Endothelial cell of umbilical vein (primary cell): ENCODE data around the gene MROH2A. TPM values are rescaled to one million over a fixed set of nuclear protein-coding genes. Genes with fewer than 3 reads are reported as not detected.

Experiments used
- BruUV-seq: library from RNA; stranded (reverse); fragments of 400-500 nt; replicated peaks from 2 replicates; lab custom pipeline; 2021; lab: Mats Ljungman, UMichigan
- CTCF ChIA-PET: fragments of 300-600, 350-600 bp; sonication (Branson Sonifier 250); formaldehyde crosslinking; loops from one replicate; lab custom pipeline; 2021; ENCODE audit warnings: antibody characterized with exemption, inconsistent platforms; lab: Charles Lee
- POLR2A ChIA-PET: fragments of 300-600, 350-600 bp; sonication (Branson Sonifier 250); formaldehyde crosslinking; loops from one replicate; lab custom pipeline; 2021; ENCODE audit warnings: antibody characterized with exemption, inconsistent platforms; lab: Charles Lee
- DNase-seq: peaks from one replicate; pipeline ENCODE4 v3.0.0-alpha.2; 2011; ENCODE audit warnings: low read depth, low spot score
- FAIRE-seq: peaks from 2 replicates; lab custom pipeline; 2011; peaks lifted over from hg19 to GRCh38; lab: Jason Lieb, UNC
- H2AFZ ChIP-seq: 2 replicates; pipeline ENCODE4 v1.6.0; 2012; ENCODE audit warnings: low read depth, low read length, control low read depth, inconsistent platforms
- H3K27ac ChIP-seq: 2 replicates; pipeline ENCODE4 v1.5.1; 2011; ENCODE audit warnings: low read depth, mild to moderate bottlenecking, control low read depth, low read length, moderate library complexity; ENCODE audit not compliant: insufficient read depth
- H3K27me3 ChIP-seq, 2 experiments: 2 replicates each; pipeline versions ENCODE4 v1.6.0 to v1.6.1; 2011; ENCODE audit warnings: low read length in 2 of 2, mixed read lengths in 1 of 2; ENCODE audit not compliant: control insufficient read depth in 2 of 2, insufficient read depth in 2 of 2
- H3K36me3 ChIP-seq, 2 experiments: 2 replicates in 1 of 2; 3 replicates in 1 of 2; pipeline ENCODE4 v1.5.1; 2011; ENCODE audit warnings: low read length in 2 of 2, mild to moderate bottlenecking in 1 of 2, moderate library complexity in 1 of 2; ENCODE audit not compliant: control insufficient read depth in 2 of 2, insufficient read depth in 2 of 2; ENCODE audit errors: extremely low read depth in 1 of 2
- H3K4me1 ChIP-seq: 3 replicates; pipeline ENCODE4 v1.5.1; 2011; ENCODE audit warnings: mild to moderate bottlenecking, low read length; ENCODE audit not compliant: control insufficient read depth, insufficient read depth; ENCODE audit errors: extremely low read depth
- H3K4me2 ChIP-seq: 2 replicates; pipeline ENCODE4 v1.6.1; 2011; ENCODE audit warnings: low read length, control low read depth, mixed read lengths; ENCODE audit not compliant: insufficient read depth
- H3K4me3 ChIP-seq, 3 experiments: fragments of 200-600 bp in 1 of 3; sonication (generic), shearing (Covaris generic) in 1 of 3; replicated peaks in 1 of 3; 2 replicates each; pipeline ENCODE4 v1.5.1; 2011 to 2016; ENCODE audit warnings: control low read depth in 3 of 3, low read length in 3 of 3, mild to moderate bottlenecking in 2 of 3, inconsistent platforms in 1 of 3, low read depth in 1 of 3, moderate library complexity in 1 of 3; ENCODE audit not compliant: insufficient read depth in 1 of 3
- H3K79me2 ChIP-seq: 2 replicates; pipeline ENCODE4 v1.6.0; 2012; ENCODE audit warnings: low read length, inconsistent platforms; ENCODE audit not compliant: control insufficient read depth, insufficient read depth
- H3K9ac ChIP-seq: replicated peaks from 2 replicates; pipeline ENCODE3; 2011; ENCODE audit warnings: low read length, control low read depth; ENCODE audit not compliant: insufficient read depth; ENCODE audit errors: extremely low read depth
- H3K9me1 ChIP-seq: replicated peaks from 3 replicates; pipeline ENCODE4 v1.6.0; 2011; ENCODE audit warnings: mild to moderate bottlenecking, low read length; ENCODE audit not compliant: control insufficient read depth, insufficient read depth; ENCODE audit errors: extremely low read depth
- H3K9me3 ChIP-seq: replicated peaks from 2 replicates; pipeline ENCODE4 v1.5.1; 2012; ENCODE audit warnings: low read length, inconsistent platforms; ENCODE audit not compliant: control insufficient read depth, insufficient read depth
- H4K20me1 ChIP-seq: replicated peaks from 2 replicates; pipeline ENCODE3; 2011; ENCODE audit warnings: mild to moderate bottlenecking, low read length; ENCODE audit not compliant: control insufficient read depth, insufficient read depth; ENCODE audit errors: extremely low read depth
- CTCF ChIP-seq, 2 donors: IDR thresholded peaks; 1 replicate in 1 of 2; 2 replicates in 1 of 2; pipeline ENCODE4 v1.5.1; 2011; ENCODE audit warnings: low read length in 2 of 2, mild to moderate bottlenecking in 2 of 2, moderate library complexity in 2 of 2, control low read depth in 1 of 2, inconsistent platforms in 1 of 2, low read depth in 1 of 2; ENCODE audit not compliant: insufficient read depth in 1 of 2; ENCODE audit errors: extremely low read depth in 1 of 2
- EZH2 ChIP-seq: IDR thresholded peaks from 2 replicates; pipeline ENCODE4 v1.6.1; 2012; ENCODE audit warnings: borderline replicate concordance, low read depth, mild to moderate bottlenecking, moderate library complexity, low read length, inconsistent platforms; ENCODE audit not compliant: severe bottlenecking
- FOS ChIP-seq: IDR thresholded peaks from 2 replicates; pipeline ENCODE4 v1.6.1; 2011; ENCODE audit warnings: mild to moderate bottlenecking, low read length, moderate library complexity, borderline replicate concordance; ENCODE audit not compliant: insufficient read depth
- GATA2 ChIP-seq: IDR thresholded peaks from 2 replicates; pipeline ENCODE4 v1.7.0; 2011; ENCODE audit warnings: low read depth, mild to moderate bottlenecking, moderate library complexity, mixed read lengths, low read length; ENCODE audit not compliant: insufficient read length, insufficient read depth
- JUN ChIP-seq: IDR thresholded peaks from 2 replicates; pipeline ENCODE4 v1.6.1; 2011; ENCODE audit warnings: borderline replicate concordance, low read depth; ENCODE audit not compliant: insufficient read length, insufficient read depth
- MAX ChIP-seq: IDR thresholded peaks from 2 replicates; pipeline ENCODE4 v1.6.1; 2011; ENCODE audit not compliant: insufficient read depth, insufficient read length
- MYC ChIP-seq: IDR thresholded peaks from one replicate; pipeline ENCODE4 v1.6.1; 2011; ENCODE audit warnings: mild to moderate bottlenecking, low read depth, low read length
- POLR2A ChIP-seq: IDR thresholded peaks from 2 replicates; pipeline ENCODE4 v1.6.1; 2012; ENCODE audit warnings: low read depth, mild to moderate bottlenecking, control low read depth, low read length
- POLR2AphosphoS5 ChIP-seq: IDR thresholded peaks from 2 replicates; pipeline ENCODE4 v1.6.1; 2012; ENCODE audit warnings: low read depth, mild to moderate bottlenecking, control low read depth, low read length, moderate library complexity; ENCODE audit not compliant: insufficient read depth
- dilution Hi-C: fragments of 300-500 bp; cut with MboI; formaldehyde crosslinking; loops from one replicate; pipeline ENCODE4 v1.15.0; 2019; ENCODE audit warnings: low sequenced_read_pairs; ENCODE audit not compliant: extremely low pct_ligation_motif_present
- intact Hi-C: fragments of 100-400 bp; cut with micrococcal nuclease; formaldehyde crosslinking; loops from one replicate; pipeline ENCODE4 v1.10.0; 2022
- polyA plus RNA-seq, 4 experiments: library from polyadenylated mRNA; depleted of rRNA in 3 of 4; stranded (reverse) in 3 of 4; unstranded in 1 of 4; fragments of >200 nt; gene quantifications; 2 replicates each; pipeline versions ENCODE4 v1.2.1 to v1.2.3, GENCODE V29; 2011 to 2012; ENCODE audit warnings: missing spikeins in 1 of 4
- total RNA-seq: library from RNA; stranded (reverse); gene quantifications from 2 replicates; pipeline ENCODE4 v1.2.3, GENCODE V29; 2021

Gene MROH2A
- total and polyA plus RNA-seq, 2 donors (not counting 3 experiments of a cell fraction or from before 2014, with no cell fraction given) = not detected

- Histone ChIP-seq H3K27me3 (no peaks in the 10 kb centered on the region), H3K79me2 (no peaks in the 10 kb centered on the region), H3K9me3 (no peaks in the 10 kb centered on the region), H2AFZ (no peak overlapping the region), H4K20me1 (no peaks in the 10 kb centered on the region), H3K9me1 (no peaks in the 10 kb centered on the region), H3K4me2 (no peak overlapping the region), H3K9ac (no peak overlapping the region), H3K4me1 (no peaks in the 10 kb centered on the region), H3K36me3 (no peaks in the 10 kb centered on the region), H3K4me3 (no peak overlapping the region), H3K27ac (no peak overlapping the region)
- intact Hi-C loops (loop anchor here (2.0 kb wide), 1 partner anchor 325 kb away; no protein-coding TSS in a partner anchor), dilution Hi-C loops (no loop called here)
- TF ChIP-seq CTCF (IDR thresholded peaks at IDR 0.05; ENCODE audit: extremely low read depth in 1 of 2, insufficient read depth in 1 of 2, low read depth in 1 of 2, low read length in 2 of 2) = no peak
- TF ChIP-seq MAX = no peak
- TF ChIP-seq GATA2 = no peak
- no peak for TF ChIP-seq EZH2
- ChIA-PET CTCF (no interaction called here), POLR2A (no interaction called here)
- no TSS peak for BruUV-seq
- DNase-seq (no peak), FAIRE-seq (no peak)
Observed at GRCh38 chr2:233773854-233774253, 4.3 kb upstream of the MROH2A start.

- Histone ChIP-seq H3K9me1 (no peaks in the 10 kb centered on the region), H3K27ac (no peak overlapping the region), H3K36me3 (no peaks in the 10 kb centered on the region), H2AFZ (no peak overlapping the region), H3K9me3 (no peaks in the 10 kb centered on the region), H3K4me3 (no peak overlapping the region), H3K4me1 (no peaks in the 10 kb centered on the region), H4K20me1 (no peaks in the 10 kb centered on the region), H3K9ac (no peak overlapping the region), H3K79me2 (no peaks in the 10 kb centered on the region), H3K4me2 (no peak overlapping the region), H3K27me3 (no peaks in the 10 kb centered on the region)
- FAIRE-seq = no peak
- CTCF ChIA-PET = interaction anchor here (0.7 kb wide), 1 partner anchor 1698 kb away, joined by 3 read pairs; no protein-coding TSS in a partner anchor
- no peak for TF ChIP-seq EZH2
- TF ChIP-seq FOS = no peak
- no peak for TF ChIP-seq MAX
- TF ChIP-seq JUN = no peak
- TF ChIP-seq CTCF (IDR thresholded peaks at IDR 0.05; ENCODE audit: extremely low read depth in 1 of 2, insufficient read depth in 1 of 2, low read depth in 1 of 2, low read length in 2 of 2) = no peak
- TF ChIP-seq POLR2A = no peak
- no peak for TF ChIP-seq POLR2AphosphoS5
- no peak for TF ChIP-seq MYC
- TF ChIP-seq GATA2 = no peak
- intact Hi-C loops = no loop called here
- DNase-seq = no peak
- POLR2A ChIA-PET = no interaction called here
- dilution Hi-C loops = no loop called here
- BruUV-seq = no TSS peak
Observed at GRCh38 chr2:233775414-233775813, 2.7 kb upstream of the MROH2A start.
